Measurements from ENCODE around the gene MLPH. TPM values are rescaled to one million over a fixed set of nuclear protein-coding genes. Genes with fewer than 3 reads are reported as not detected.

The MLPH gene
- polyA plus RNA-seq, 5 donors: 1.7 to 5.0 (median 3.1) TPM

- no peak for DNase-seq
These were observed 53.8 kb downstream of the MLPH start for GRCh38 chr2:237540823-237541222.

GRCh38 chr2:237541243-237541642 is 54.2 kb downstream of the MLPH start:
- DNase-seq: no peak

GRCh38 chr2:237542001-237542704 is 55.1 kb downstream of the MLPH start:
- DNase-seq: no peak

GRCh38 chr2:237546040-237546875 is 59.2 kb downstream of the MLPH start:
- no peak for DNase-seq

- no peak for DNase-seq
These were observed 59.9 kb downstream of the MLPH start for GRCh38 chr2:237546876-237547395.

GRCh38 chr2:237547841-237548416 is 60.9 kb downstream of the MLPH start:
- DNase-seq: no peak

GRCh38 chr2:237549216-237549615 is 62.2 kb downstream of the MLPH start:
- no peak for DNase-seq

GRCh38 chr2:237549643-237550415 is 62.8 kb downstream of the MLPH start:
- DNase-seq: no peak

- DNase-seq: no peak
These were observed 64.1 kb downstream of the MLPH start for GRCh38 chr2:237551071-237551574.

- DNase-seq: no peak
These were observed 65.9 kb downstream of the MLPH start for GRCh38 chr2:237552908-237553307.

- DNase-seq: no peak
These were observed 66.9 kb downstream of the MLPH start for GRCh38 chr2:237553948-237554347.

- DNase-seq: no peak
These were observed 68.5 kb downstream of the MLPH start for GRCh38 chr2:237555560-237555959.

- no peak for DNase-seq
These were observed 70.0 kb downstream of the MLPH start for GRCh38 chr2:237556773-237557632.

GRCh38 chr2:237557633-237558015 is 70.6 kb downstream of the MLPH start:
- no peak for DNase-seq

GRCh38 chr2:237558961-237559641 is 72.0 kb downstream of the MLPH start:
- peak in 1 of 2 donors; percentile 34 for DNase-seq

GRCh38 chr2:237561221-237561620 is 74.2 kb downstream of the MLPH start:
- DNase-seq: no peak

- no peak for DNase-seq
These were observed 76.8 kb downstream of the MLPH start for GRCh38 chr2:237563816-237564215.

- DNase-seq: no peak
These were observed 77.6 kb downstream of the MLPH start for GRCh38 chr2:237564526-237565131.

- DNase-seq: no peak
These were observed 78.9 kb downstream of the MLPH start for GRCh38 chr2:237565974-237566373.

Measured in right lung (tissue), 5 donors.